SK-N-SH (cell line): ENCODE results near the gene RBM19. TPM values are rescaled to one million over a fixed set of nuclear protein-coding genes. Genes with fewer than 3 reads are reported as not detected.

ENCODE experiments used
- CTCF ChIA-PET: fragments of 300-600, 350-600 bp; formaldehyde crosslinking; extraction: SDS; loops from one replicate; lab custom pipeline; 2021; lab: Yijun Ruan, JAX
- POLR2A ChIA-PET: fragments of 350-600 bp; sonication (Branson Sonifier 250); formaldehyde crosslinking; extraction: SDS; loops from one replicate; lab custom pipeline; 2020; ENCODE audit warnings: antibody characterized with exemption, inconsistent platforms; lab: Yijun Ruan, JAX
- DNase-seq: peaks from one replicate; pipeline ENCODE4 v3.0.0; 2012
- H2AFZ ChIP-seq: fragments of 200-600 bp; sonication (generic); 2 replicates; pipeline ENCODE4 v1.8.1; 2016; ENCODE audit warnings: antibody characterized with exemption, mild to moderate bottlenecking, low read depth
- H3F3A ChIP-seq: fragments of 200-600 bp; sonication (generic); replicated peaks from 2 replicates; pipeline ENCODE3; 2016; ENCODE audit warnings: antibody characterized with exemption, mild to moderate bottlenecking; ENCODE audit not compliant: insufficient read depth
- H3K27ac ChIP-seq, 2 experiments: fragments of 200-500 bp in 1 of 2; fragments of 200-600 bp in 1 of 2; sonication (Bioruptor generic) in 1 of 2; sonication (generic), shearing (Covaris generic) in 1 of 2; 2 replicates each; pipeline versions ENCODE4 v1.5.1 to v1.6.1; 2014 to 2016; ENCODE audit warnings: low read depth in 2 of 2, inconsistent platforms in 1 of 2, low read length in 1 of 2, mild to moderate bottlenecking in 1 of 2, mixed read lengths in 1 of 2
- H3K27me3 ChIP-seq: fragments of 200-600 bp; sonication (generic), shearing (Covaris generic); 2 replicates; pipeline ENCODE4 v1.6.1; 2016; ENCODE audit warnings: mixed run types; ENCODE audit not compliant: insufficient read depth
- H3K36me3 ChIP-seq, 2 experiments: fragments of 200-500 bp in 1 of 2; fragments of 200-600 bp in 1 of 2; sonication (Bioruptor generic) in 1 of 2; sonication (generic) in 1 of 2; replicated peaks in 1 of 2; 2 replicates each; pipeline versions ENCODE3 to v1.5.1; 2014 to 2016; ENCODE audit warnings: low read length in 1 of 2, mild to moderate bottlenecking in 1 of 2; ENCODE audit not compliant: insufficient read depth in 2 of 2, control insufficient read depth in 1 of 2
- H3K4me1 ChIP-seq, 2 experiments: fragments of 200-500 bp in 1 of 2; fragments of 200-600 bp in 1 of 2; sonication (Bioruptor generic) in 1 of 2; sonication (generic), shearing (Covaris generic) in 1 of 2; 2 replicates each; pipeline versions ENCODE4 v1.5.1 to v1.6.1; 2014 to 2016; ENCODE audit warnings: low read depth in 1 of 2, low read length in 1 of 2, mixed run types in 1 of 2; ENCODE audit not compliant: insufficient read depth in 2 of 2, control insufficient read depth in 1 of 2
- H3K4me2 ChIP-seq: fragments of 200-600 bp; sonication (generic), shearing (Covaris generic); 2 replicates; pipeline ENCODE4 v1.6.1; 2017; ENCODE audit warnings: mixed run types
- H3K4me3 ChIP-seq, 2 experiments: fragments of 200-500 bp in 1 of 2; fragments of 200-600 bp in 1 of 2; sonication (Bioruptor generic) in 1 of 2; sonication (generic), shearing (Covaris generic) in 1 of 2; 2 replicates each; pipeline versions ENCODE4 v1.5.1 to v1.8.1; 2014 to 2016; ENCODE audit warnings: low read depth in 2 of 2, inconsistent platforms in 1 of 2, low read length in 1 of 2, mild to moderate bottlenecking in 1 of 2, mixed read lengths in 1 of 2, moderate library complexity in 1 of 2
- H3K79me2 ChIP-seq: fragments of 200-600 bp; sonication (generic); 2 replicates; pipeline ENCODE4 v1.8.1; 2017; ENCODE audit warnings: mild to moderate bottlenecking; ENCODE audit not compliant: insufficient read depth
- H3K9ac ChIP-seq: fragments of 200-600 bp; sonication (generic); 2 replicates; pipeline ENCODE4 v1.6.1; 2017; ENCODE audit warnings: mixed run types
- H3K9me2 ChIP-seq: fragments of 200-600 bp; sonication (generic); 2 replicates; pipeline ENCODE4 v1.6.1; 2017; ENCODE audit warnings: mixed run types
- H3K9me3 ChIP-seq: fragments of 200-600 bp; sonication (generic); 2 replicates; pipeline ENCODE4 v1.6.1; 2017; ENCODE audit warnings: mixed run types, mild to moderate bottlenecking, moderate library complexity
- H4K20me1 ChIP-seq: fragments of 200-600 bp; sonication (generic); 2 replicates; pipeline ENCODE4 v1.6.1; 2017; ENCODE audit warnings: mild to moderate bottlenecking, mixed run types; ENCODE audit not compliant: insufficient read depth
- CTCF ChIP-seq: fragments of 200-600 bp; sonication (generic); IDR thresholded peaks from 2 replicates; pipeline ENCODE4 v1.6.1; 2017; ENCODE audit warnings: antibody characterized with exemption, mild to moderate bottlenecking, moderate library complexity
- ELF1 ChIP-seq: IDR thresholded peaks from 2 replicates; pipeline ENCODE4 v1.4.0; 2012
- FOXM1 ChIP-seq: IDR thresholded peaks from 2 replicates; pipeline ENCODE4 v1.4.0; 2012; ENCODE audit warnings: low read depth, mild to moderate bottlenecking
- GATA2 ChIP-seq: sonication (generic); formaldehyde crosslinking; IDR thresholded peaks from 2 replicates; pipeline ENCODE4 v1.5.0; 2020; ENCODE audit warnings: mild to moderate bottlenecking, missing genetic modification reagents
- MAX ChIP-seq: IDR thresholded peaks from 2 replicates; pipeline ENCODE4 v1.4.0; 2012; ENCODE audit warnings: low read depth
- RAD21 ChIP-seq: IDR thresholded peaks from 2 replicates; pipeline ENCODE4 v1.6.1; 2012; ENCODE audit warnings: mild to moderate bottlenecking, low read length
- RCOR1 ChIP-seq: fragments of 150-350 bp; IDR thresholded peaks from 2 replicates; pipeline ENCODE4 v1.6.1; 2017; ENCODE audit warnings: antibody characterized with exemption, low read length
- RXRA ChIP-seq: IDR thresholded peaks from 2 replicates; pipeline ENCODE4 v1.4.0; 2012; ENCODE audit warnings: low read depth, mild to moderate bottlenecking, borderline replicate concordance
- TAF1 ChIP-seq: IDR thresholded peaks from 2 replicates; pipeline ENCODE4 v1.6.1; 2012; ENCODE audit warnings: low read depth, mild to moderate bottlenecking, low read length, moderate library complexity, borderline replicate concordance
- USF1 ChIP-seq: IDR thresholded peaks from 2 replicates; pipeline ENCODE4 v1.4.0; 2012; ENCODE audit warnings: low read depth, borderline replicate concordance
- WGBS: methylation state at CpG from one replicate; pipeline ENCODE4 v1.1.6; 2017; ENCODE audit warnings: low lambda C conversion rate; 5-methylcytosine and 5-hydroxymethylcytosine counted together
- polyA plus RNA-seq, 3 experiments: library from polyadenylated mRNA; depleted of rRNA; stranded (reverse); fragments of >200 nt; gene quantifications; 2 replicates each; pipeline ENCODE4 v1.2.3, GENCODE V29; 2012

RBM19 gene
- polyA plus RNA-seq, 1 of the 3 experiments (the other 2 are of a cell fraction), result 16.6 TPM

- Histone ChIP-seq H3K9me3 (no peaks in the 10 kb centered on the region), H2AFZ (no peak overlapping the region), H3K4me3 (no peak overlapping the region), H4K20me1 (no peaks in the 10 kb centered on the region), H3K4me1 (peaks cover 0 to 9% of the 10 kb centered on the region in 2 experiments; a peak in 3 of 4 replicates), H3K79me2 (peaks cover 25% of the 10 kb centered on the region), H3K9me2 (no peaks in the 10 kb centered on the region), H3K9ac (no peak overlapping the region), H3K4me2 (no peak overlapping the region), H3K27ac (no peak overlapping the region), H3K36me3 (peaks cover 0 to 3% of the 10 kb centered on the region in 2 experiments), H3F3A (no peaks in the 10 kb centered on the region), H3K27me3 (peaks cover 20% of the 10 kb centered on the region; the same call in 1 of the 2 replicates)
- TF ChIP-seq FOXM1, result no peak
- no peak for TF ChIP-seq GATA2 (CRISPR knock-in tag)
- TF ChIP-seq RCOR1, result no peak
- TF ChIP-seq TAF1, result no peak
- TF ChIP-seq MAX, result no peak
- ChIA-PET CTCF (interaction anchor here (0.6 to 7.3 kb wide), 7 partner anchors 11 to 542 kb away, joined by 3 to 73 read pairs (median 5); no protein-coding TSS in a partner anchor), POLR2A (interaction anchor here (1.4 kb wide), 1 partner anchor 15 kb away, joined by 3 read pairs; no protein-coding TSS in a partner anchor)
- no peak for DNase-seq
- 69% methylated on average over 4 of the region's 4 CpGs for WGBS
Measured at GRCh38 chr12:113967368-113967767, 1.2 kb upstream of the RBM19 start.

GRCh38 chr12:113962733-113963132, 3.4 kb downstream of the RBM19 start:
- WGBS, result 100% methylated on average over 1 of the region's 1 CpG
- TF ChIP-seq ELF1 (no peak), RXRA (no peak), USF1 (no peak), RAD21 (no peak), CTCF (no peak)
- Histone ChIP-seq H3K4me1 (peaks cover 0 to 9% of the 10 kb centered on the region in 2 experiments; a peak in 3 of 4 replicates), H3F3A (no peaks in the 10 kb centered on the region), H3K27ac (no peak overlapping the region), H3K27me3 (no peaks in the 10 kb centered on the region), H3K79me2 (peaks cover 25% of the 10 kb centered on the region), H3K36me3 (peaks cover 4 to 46% of the 10 kb centered on the region in 2 experiments), H3K4me3 (no peak overlapping the region), H4K20me1 (no peaks in the 10 kb centered on the region), H2AFZ (no peak overlapping the region), H3K9me2 (no peaks in the 10 kb centered on the region), H3K9ac (no peak overlapping the region), H3K9me3 (no peaks in the 10 kb centered on the region), H3K4me2 (no peak overlapping the region)
- ChIA-PET POLR2A (interaction anchor here (0.7 kb wide), 1 partner anchor 11 kb away, joined by 3 read pairs; no protein-coding TSS in a partner anchor), CTCF (interaction anchor here (1.0 kb wide), 1 partner anchor 18 kb away, joined by 3 read pairs; no protein-coding TSS in a partner anchor)
- DNase-seq, result no peak
